GM21447 (cell line): ENCODE data around the gene DENND2A.
"Not testable (repeated sequence)": the region's sequence is repeated elsewhere in the genome, so short reads cannot be mapped to it uniquely, and the experiment has no call there.

Source experiments
- ATAC-seq: cut with Tn5 transposase; IDR thresholded peaks from one replicate; pipeline ENCODE4 v1.9.1; 2021; ENCODE audit not compliant: unreplicated experiment

DENND2A gene

DNA sequence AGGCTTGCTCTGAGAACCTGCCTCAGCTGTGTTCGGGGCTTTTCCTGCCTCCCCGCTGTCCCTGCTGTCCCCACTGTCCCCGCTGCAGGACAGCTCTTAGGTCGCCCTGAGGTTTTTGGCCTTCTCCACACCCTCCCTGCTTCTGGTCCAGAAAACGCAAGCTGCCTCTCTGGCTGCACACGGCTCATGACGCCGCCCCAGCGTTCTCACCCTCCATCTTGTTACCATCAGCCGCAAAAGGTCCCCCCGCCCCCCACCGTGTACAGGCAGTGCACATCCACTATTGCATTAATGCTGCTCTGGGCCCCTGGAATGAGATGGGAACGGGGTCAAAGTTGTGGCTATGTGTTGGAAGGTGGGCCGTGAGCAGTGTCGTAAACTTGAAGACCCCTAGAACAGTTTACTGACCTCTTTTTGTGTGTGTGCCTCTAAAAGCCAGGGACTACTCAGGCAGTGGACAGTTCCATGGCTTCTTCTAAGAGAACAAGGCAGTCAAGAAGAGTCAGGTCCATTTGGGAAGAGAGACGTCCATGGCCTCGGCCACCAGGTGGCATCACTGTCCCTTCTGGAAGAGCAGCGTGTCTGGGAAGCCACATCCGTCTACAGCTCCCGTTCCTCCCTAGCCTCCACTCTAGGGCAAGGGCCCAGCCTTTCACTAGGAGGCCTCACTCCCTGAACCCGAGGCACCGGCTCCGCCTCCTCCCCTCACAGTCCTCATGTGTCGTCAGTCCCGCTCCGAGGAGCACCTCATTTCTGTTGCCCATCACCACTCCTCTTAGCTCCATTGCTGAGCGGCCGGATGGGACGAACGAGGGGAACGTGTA lies 122.9 kb downstream of the DENND2A start:
- ATAC-seq = no peak

DNA sequence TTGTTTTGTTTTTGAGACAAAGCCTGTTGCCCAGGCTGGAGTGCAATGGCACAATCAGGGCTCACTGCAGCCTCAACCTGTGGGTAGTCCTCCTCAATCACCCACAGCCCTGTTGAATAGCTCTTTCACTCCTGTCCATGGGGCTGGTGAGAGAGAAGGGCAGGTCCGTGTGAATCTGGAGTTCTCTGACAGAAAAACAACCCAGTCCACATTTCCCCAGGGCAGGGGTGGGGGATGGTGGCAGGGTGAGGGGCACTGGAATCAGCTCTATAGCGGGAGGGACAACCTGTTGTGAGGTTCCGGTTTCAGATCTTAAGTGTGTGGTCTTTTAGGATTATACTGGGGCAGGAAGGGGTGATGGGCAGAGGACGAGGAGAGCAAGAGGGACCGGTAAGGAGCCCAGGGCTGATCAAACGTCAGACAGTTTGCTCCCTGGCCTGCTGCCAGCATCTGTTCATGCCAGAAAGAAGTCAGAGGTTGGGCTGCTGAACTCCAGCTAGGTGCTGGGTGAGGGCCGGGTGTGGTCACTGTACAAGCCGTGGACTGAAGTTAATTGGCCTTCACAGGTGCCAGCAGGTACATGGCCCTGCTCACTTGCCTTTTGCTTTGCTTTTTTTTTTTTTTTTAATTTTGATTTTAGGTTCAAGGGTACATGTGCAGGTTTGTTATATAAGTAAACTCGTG lies 128.2 kb downstream of the DENND2A start:
- no peak for ATAC-seq

DNA sequence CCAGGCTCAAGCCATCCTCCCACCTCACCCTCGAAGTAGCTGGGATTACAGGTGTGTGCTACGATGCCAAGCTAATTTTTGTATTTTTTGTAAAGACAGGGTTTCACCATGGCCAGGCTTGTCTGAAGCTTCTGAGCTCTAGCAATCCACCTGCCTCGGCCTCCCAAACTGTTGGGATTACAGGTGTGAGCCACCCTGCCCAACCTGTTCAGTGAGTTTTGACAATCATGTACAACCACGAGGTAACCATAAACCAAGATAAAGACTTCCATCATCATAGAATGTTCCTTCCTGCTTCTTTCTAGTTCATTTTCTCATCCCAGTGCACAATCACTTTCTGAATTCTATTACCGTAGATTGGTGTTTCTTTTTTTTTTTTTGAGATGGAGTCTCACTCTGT lies 130.8 kb downstream of the DENND2A start:
- no peak for ATAC-seq

DNA sequence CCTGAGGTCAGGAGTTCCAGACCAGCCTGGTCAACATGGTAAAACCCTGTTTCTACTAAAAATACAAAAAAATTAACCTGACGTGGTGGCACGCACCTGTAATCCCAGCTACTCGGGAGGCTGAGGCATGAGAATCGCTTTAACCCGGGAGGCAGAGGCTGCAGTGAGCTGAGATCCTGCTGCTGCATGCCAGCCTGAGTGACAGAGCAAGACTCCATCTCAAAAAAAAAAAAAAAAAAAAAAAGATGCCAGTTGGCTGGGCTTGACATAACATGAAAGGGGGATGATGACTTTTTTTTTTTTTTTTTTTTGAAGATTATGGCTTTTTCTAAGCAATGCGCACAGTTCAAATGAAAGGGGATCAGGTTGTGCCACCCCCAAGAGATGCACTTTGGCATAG lies 133.1 kb downstream of the DENND2A start:
- ATAC-seq = not testable (repeated sequence)

DNA sequence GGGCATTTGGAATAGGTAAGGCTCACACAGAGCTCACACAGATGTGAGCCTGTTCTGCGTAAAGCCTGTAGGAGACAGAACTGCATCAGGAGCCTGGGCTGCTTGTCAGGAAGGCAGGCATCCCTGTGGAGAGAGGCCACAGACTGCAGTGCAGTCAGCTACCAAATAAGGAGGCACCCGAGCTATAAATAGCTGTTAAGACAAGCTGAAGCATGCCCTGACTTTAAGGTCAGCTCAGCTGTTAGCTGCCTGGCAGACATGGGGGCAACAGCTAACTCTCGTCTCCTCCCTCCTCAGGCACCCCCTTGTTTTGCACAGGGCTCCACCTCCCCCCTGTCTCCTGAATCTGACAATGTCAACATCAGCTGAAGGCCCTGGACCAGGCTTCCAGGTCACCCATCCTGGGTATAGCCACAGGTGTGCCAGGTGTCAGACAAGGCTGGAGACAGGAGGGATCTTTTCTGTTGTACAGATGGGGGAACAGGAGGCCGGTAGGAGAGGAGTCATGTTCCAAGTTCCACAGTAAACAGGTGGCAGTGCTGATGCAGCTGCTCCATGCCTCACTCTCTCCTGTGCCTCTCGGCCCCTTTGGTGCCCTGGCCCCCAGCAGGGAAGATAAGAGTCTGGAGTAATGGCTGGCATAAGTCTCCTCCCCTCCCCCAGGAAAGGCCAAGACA lies 133.7 kb downstream of the DENND2A start:
- no peak for ATAC-seq

DNA sequence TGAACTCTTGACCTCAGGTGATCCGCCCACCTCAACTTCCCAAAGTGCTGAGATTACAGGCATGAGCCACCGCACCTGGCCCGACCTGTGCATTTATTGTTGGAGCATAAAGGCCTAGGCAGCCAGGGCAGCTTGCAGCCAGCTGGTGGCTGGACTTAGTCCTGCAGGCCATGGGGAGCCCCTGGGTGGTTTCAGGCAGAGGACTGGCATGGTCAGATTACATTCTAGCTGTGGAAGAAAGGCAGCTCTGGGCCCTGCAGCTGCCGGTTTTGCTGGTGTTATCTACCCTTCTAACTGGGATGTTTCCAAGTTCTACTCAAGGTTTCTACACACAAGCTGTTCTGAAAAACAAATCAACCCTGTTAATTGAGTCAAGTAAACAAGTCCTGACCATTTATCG lies 138.6 kb downstream of the DENND2A start:
- no peak for ATAC-seq

DNA sequence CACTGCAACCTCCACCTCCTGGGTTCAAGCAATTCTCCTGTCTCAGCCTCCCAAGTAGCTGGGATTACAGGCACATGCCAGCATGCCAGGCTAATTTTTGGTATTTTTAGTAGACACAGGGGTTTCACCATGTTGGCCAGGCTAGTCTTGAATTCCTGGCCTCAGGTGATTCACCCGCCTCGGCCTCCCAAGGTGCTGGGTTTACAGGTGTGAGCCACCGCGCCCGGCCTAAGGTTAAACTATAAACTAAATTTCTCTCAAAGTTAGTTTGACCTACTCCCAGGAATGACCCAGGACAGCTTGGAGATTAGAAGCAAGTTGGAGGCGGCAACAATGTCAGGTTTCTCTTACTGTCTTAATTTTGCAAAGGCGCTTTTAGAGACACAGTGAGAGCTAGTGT lies 142.8 kb downstream of the DENND2A start:
- ATAC-seq = not testable (repeated sequence)

DNA sequence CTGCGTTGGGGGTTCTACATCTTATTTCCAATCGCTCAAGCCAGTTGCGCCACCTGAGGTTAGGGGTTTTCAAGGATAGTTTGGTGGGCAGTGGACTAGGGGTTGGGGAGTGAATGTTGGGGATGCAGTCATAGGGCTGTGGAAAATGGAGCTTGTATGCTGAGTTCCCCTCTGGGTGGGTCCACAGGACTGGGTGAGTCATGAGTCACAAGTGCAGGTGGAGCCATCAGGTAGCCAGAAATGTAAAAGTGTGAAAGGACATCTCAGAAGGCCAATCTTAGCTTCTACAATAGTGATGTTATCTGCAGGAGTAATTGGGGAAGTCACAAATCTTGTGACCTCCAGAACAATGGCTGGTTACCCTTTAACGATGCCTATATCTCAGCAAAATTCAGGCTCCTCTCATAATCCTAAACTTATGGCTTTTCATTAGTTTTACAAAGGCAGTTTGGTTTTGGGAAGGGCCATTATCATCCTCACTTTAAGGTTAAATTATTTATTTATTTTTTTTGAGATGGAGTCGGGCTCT lies 143.3 kb downstream of the DENND2A start:
- ATAC-seq = no peak

DNA sequence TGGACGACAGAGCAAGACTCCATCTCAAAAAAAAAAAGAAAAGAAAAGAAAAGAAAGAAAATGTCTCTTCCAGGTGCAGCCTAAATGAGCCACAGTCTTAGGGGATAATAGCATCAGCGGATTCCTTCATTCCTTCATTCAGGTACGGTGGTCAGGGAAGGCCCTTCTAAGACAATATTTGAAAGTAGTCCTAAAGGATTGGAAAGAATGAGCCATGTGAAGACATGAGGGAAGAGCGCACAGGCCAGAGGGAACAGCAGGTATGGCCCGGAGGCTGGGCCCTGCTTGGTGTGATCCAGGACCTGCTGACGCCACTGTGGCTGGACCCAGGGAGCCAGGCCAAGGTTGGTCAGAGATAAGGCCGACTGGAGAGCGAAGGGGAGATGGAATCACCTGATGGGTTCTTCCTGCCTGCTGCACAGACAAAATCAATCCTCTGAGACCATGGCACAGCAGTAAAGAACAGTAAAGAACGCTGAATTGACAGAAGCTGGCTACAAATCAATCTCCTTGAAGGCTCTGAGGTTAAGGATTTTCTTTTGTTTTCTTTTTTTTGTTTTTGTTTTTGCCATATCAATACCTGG lies 145.0 kb downstream of the DENND2A start:
- ATAC-seq = no peak

DNA sequence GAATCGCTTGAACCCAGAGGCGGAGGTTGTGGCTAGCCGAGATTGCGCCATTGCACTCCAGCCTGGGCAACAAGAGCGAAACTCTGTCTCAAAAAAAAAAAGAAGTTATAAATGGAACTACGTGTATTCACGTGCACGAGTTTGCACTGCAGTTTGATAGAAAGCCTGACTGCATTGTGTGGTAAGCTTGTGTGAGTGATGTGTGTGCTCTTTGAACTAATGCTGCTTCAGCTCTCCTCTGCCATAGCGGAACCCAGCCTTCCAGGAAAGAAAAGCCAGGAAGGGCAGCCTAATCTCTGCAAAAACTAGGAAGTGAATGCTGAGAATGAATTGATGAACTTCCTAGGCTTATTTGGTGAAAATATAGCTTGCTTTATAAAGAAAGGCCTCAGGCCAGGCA lies 145.7 kb downstream of the DENND2A start:
- no peak for ATAC-seq

DNA sequence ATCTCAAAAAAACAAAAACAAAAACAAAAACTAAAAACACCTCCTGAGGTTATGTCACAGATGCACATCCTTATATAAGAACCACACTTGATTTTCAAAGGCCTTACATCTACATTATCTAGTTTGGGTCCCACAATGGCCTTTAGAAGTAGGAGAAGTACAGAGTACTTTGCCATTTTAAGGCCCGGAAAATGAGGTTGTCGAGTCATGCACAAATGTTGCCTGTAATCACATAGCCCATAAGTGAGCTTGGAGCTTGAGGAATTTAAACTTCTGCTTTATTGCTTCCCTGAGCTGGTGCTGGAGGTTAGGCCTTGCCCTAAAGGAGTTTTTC lies 151.6 kb downstream of the DENND2A start:
- no peak for ATAC-seq

DNA sequence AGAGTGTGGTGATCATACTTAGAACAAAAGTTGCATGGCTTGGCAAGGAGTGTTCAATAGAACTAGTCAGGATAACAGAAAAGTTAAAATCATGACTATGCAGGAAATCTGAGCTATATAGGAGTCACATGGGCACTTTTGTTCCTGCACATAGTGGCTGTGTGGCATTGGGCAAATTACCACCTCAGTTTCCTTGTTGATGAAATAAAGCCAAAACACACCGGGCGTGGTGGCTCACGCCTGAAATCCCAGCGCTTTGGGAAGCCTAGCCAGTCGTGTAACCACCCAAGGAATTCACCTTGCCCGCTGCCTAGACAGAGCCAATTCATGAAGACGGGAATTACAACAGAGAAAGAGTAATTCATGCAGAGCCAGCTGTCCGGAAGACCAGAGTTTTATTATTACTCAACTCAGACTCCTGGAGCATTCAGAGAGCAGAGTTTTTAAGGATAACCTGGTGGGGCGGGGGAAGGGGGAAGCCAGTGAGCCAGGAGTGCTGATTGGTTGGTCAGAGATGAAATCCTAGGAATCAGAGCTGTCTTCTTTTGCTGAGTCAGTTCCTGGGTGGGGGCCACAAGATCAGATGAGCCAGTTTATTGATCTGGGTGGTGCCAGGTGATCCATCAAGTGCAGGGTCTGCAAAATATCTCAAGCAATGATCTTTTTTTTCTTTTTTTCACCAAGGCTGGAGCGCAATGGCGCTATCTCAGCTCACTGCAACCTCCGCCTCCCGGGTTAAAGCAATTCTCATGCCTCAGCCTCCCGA lies 154.9 kb downstream of the DENND2A start:
- no peak for ATAC-seq

DNA sequence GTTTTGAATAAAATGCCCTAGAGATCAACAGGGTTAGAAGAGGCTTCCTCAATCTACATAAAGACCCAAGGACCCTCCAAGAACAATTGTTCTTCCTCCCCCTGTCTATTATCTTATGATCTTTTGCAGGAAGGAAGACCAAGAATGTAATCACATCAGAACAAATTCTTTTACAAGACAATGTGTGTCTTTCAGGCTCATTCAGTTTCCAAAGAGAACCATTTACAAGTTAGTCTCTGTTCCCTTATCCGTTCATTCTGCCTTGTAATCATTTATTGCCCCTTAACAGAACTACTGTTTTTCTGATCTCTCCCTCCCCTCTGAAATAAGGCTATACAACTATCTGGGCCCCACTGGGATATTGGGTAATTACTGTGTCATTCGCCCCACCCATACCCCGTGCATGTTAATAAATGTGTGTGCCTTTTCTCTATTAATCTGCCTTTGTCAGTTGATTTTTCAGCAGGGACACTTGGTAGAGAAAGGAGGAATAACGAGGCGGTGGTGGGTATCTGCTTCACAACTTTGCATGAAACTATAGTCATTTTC lies 155.6 kb downstream of the DENND2A start:
- no peak for ATAC-seq

DNA sequence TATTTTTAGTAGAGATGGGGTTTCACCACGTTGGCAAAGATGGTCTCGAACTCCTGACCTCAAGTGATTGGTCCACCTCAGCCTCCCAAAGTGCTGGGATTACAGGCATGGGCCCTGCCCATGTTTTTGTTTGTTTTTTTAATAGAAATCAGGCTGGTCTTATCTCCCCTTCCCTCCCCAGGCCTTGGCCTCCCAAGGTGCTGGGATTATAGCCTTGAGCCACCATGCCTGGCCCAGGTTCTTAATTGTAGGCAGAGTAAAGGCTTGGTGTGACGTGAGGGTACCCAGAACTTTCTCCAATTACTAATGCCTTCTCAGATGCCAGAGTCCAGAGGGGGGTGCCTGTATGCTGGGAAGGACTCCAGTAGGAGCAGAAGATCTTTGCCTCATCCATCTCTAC lies 156.1 kb downstream of the DENND2A start:
- ATAC-seq = no peak

DNA sequence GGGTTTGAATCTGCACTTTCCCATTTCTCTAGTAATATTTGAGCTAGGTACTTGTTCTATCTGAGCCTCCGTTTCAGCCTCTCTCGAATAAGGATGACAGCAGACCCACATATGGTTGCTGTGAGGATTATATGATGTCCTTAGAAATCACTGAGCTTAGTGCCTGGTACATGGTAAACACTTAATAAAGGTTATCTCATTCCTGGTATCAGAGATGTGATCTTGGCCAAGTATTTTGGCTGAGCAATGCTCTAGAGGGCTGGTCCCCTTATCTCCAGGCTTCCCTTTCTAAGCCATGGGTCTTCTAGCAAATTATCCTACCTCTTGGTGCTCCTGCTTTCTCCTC lies 160.9 kb downstream of the DENND2A start:
- ATAC-seq = no peak

DNA sequence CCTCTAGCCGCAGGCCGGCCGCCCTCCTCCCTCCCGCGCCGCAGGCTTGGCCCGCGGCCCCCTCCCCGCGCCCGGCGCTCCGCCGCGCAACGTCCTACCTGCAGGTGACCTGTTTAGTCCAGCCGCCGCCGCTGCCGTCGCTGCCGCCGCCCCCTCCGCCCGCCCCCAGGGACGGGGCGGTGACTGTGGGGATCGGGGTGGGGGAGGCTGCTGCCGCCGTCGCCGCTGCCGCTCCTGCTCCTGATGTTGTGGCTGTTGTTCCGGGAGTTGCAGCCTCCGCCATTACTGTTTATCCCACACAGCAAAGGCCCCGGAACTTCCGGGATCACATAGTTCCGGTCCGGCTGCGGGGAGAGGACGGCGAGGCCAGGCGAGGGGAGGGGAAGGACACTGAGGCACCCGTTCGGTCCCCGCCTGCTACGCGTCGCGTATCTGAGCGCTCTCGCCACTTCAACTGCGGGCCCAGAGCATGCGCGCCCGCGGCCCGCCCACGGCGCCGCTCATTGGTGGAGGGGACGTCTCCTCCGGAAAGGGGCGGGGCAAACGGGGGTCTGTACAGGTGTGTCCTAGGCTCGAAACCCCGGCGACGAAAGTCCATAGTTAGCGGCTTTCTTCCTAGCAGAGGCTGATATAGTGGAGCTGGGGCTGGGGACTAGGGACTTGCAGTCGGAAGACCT lies 161.4 kb downstream of the DENND2A start, which contains the start of gene MKRN1:
Gene MKRN1 (minus strand): TSS at position 444 of the 677 bp plus-strand sequence. CDS start 161 bp downstream, at position 283.
- peak; percentile 92 for ATAC-seq

DNA sequence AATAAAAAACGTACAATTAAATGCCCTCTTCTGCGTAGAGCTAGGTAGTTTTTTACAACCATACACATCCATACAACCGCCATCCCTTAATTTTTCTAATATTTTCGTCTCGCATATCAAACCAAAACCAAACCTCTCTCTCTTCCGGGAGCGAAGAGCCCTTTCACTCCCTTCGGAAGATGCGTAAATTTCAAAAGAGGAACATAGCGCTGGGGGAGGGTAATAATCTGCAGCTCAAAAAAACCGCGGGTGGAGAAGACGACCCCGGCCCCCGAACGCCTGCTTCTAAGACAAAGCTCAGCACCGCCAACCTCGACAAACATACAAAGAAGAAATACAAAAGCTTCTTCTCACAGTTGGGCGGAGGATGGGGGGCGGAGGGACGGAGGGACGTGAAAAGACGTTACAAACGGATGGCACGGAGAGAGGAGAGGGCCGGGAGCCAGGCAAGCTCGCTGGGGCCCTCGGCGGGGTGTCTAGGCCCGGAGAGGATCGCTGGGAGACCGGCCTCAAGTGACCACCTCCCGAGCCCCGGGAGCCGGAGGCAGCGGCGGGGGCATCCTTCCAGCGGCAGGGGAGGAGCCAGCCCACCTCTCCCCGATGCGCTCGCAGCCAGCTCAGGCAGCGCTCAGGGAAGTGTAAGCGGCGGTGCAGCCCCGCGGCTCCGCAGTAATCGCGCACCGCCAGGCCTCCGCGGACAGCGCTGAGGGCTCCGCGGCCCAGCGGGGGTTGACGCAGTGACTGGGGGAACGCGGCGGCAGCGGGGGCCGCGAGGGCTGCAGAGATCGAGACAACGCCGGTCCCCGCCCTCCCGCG lies 162.2 kb downstream of the DENND2A start:
- peak; percentile 25 for ATAC-seq

DNA sequence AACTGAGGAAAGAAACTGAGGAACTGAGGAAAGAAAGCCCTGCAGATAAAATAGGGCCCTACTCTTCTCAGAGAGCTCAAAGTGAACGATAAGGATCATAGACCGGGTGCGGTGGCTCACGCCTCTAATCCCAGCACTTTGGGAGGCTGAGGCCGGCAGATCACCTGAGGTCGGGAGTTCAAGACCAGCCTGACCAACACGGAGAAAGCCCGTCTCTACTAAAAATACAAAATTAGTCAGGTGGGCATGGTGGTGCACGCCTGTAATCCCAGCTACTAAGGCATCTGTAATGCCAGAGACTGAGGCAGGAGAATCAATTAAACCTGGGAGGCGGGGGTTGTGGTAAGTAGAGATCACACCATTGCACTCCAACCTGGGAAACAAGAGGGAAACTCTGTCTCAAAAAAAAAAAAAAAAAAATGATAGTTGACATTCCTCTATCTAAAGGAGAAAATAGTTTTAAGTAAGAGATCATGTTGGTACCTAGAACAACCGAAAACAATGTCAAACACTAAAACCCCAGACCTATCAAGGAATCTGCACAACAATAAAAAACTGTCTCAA lies 163.8 kb downstream of the DENND2A start:
- no peak for ATAC-seq
